ENCODE data around the gene KDM7A.
A peak's percentile ranks its signal among the peaks of the same experiment; 100 is the strongest.

The KDM7A gene, protein sequence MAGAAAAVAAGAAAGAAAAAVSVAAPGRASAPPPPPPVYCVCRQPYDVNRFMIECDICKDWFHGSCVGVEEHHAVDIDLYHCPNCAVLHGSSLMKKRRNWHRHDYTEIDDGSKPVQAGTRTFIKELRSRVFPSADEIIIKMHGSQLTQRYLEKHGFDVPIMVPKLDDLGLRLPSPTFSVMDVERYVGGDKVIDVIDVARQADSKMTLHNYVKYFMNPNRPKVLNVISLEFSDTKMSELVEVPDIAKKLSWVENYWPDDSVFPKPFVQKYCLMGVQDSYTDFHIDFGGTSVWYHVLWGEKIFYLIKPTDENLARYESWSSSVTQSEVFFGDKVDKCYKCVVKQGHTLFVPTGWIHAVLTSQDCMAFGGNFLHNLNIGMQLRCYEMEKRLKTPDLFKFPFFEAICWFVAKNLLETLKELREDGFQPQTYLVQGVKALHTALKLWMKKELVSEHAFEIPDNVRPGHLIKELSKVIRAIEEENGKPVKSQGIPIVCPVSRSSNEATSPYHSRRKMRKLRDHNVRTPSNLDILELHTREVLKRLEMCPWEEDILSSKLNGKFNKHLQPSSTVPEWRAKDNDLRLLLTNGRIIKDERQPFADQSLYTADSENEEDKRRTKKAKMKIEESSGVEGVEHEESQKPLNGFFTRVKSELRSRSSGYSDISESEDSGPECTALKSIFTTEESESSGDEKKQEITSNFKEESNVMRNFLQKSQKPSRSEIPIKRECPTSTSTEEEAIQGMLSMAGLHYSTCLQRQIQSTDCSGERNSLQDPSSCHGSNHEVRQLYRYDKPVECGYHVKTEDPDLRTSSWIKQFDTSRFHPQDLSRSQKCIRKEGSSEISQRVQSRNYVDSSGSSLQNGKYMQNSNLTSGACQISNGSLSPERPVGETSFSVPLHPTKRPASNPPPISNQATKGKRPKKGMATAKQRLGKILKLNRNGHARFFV

DNA sequence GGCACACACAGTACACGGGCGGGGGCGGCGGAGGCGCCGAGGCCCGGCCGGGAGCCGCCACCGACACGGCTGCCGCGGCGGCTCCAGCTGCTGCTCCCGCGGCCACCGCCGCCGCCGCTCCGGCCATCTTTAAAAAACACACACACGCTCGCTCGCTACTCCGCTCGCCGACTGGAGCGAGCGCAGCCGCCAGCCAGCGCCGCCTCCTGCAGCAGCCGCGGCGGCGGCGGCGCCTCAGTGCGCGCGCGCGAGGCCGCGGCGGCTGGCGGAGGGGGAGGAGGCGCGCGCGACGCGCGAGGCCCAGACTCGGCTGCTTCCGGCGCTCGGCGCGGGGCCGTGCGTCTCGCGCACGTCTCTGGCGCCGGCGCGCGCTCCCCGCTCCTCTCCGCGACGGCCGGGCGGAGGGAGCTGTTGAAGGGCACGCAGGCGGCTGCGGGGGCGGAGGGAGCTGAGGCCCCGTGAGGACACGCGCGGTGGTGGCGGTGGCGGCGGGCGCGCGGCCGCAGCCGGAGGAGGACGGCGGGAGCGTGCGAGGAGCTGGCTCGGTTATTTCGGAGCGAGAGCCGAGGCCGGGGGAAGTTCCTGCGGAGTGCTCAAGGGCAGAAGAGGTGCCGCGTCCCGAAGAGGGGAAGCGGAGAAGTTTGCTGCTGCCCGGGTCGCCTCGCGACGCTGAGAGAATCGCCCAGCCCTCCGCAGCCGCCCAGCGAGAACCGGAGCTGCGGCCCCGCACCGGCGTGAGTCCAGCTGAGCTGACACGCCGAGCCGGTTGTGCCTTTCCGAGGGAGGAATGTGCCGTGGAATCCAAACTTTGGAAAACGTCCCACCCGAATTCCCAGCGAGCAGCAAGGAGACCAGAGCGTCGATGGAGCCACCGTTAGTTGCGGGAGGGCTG is at the start of gene KDM7A:
TSS of gene KDM7A (minus strand) at position 173 of the 892 bp plus-strand sequence. CDS start at position 127, 46 bp downstream.
- peak; percentile 46 for DNase-seq (ENCODE audit: low read depth, low spot score)

DNA sequence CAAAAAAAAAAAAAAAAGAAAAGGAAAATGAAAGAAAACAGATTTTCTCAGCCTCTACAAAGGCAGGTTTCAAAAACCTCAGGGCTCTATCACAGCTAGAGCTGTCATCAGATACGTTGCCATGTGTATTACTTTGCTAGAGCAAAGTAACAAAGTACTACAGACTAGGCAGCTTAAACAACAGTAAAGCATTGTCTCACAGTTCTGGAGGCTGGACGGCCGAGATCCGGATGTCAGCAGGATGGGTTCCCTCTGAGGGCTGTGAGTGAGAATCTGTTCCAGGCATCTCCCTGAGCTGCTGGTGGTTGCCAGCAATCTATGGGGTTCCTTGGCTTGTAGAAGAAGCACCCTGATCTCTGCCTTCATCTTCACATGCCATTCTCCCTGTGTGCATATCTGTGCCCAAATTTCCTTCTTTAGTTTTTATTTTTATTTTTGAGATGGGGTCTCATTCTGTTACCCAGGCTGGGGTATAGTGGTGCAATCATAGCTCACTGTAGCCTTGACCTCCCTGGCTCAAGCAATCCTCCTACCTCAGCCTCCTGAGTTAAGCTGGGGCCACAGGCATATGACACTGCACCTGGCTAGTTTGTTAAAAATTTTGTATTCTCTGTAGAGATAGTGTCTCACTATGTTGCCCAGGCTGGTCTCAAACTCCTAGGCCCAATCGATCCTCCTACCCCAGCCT is 48.9 kb upstream of the KDM7A start:
- DNase-seq (ENCODE audit: low read depth, low spot score): no peak

DNA sequence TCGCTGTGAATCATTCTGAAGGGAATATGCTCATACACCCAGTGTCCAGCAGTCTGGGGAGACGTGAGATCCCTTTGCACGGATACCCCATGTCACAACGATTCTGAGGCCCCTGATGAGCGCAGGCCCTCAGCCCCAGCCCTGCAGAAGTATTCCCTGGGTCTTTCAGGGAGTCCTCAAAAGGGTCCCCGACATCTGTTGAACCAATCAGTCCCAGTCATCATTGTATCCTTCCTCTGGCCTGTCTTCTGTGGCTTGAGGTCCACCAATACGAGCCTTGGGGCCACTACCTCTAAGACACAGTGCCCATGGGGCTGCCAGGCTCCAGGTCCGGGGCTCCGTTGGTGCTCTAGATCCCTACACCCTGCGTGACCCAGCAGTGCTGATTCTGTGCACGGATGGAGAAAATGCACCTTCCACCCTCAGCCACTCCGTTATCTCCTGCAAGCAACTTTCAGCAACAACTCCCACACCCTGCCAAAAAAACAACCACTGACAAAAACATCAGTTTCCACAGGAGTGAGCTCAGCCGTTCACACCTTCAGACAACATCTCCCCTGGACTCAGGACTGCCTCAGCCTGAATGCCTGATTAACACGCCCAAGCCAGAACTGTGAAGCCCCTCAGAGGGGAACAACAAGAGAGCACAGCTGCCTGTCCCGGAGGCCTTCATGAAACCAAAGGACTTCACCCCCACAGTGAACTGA is 46.9 kb upstream of the KDM7A start:
- DNase-seq (ENCODE audit: low read depth, low spot score): no peak

DNA sequence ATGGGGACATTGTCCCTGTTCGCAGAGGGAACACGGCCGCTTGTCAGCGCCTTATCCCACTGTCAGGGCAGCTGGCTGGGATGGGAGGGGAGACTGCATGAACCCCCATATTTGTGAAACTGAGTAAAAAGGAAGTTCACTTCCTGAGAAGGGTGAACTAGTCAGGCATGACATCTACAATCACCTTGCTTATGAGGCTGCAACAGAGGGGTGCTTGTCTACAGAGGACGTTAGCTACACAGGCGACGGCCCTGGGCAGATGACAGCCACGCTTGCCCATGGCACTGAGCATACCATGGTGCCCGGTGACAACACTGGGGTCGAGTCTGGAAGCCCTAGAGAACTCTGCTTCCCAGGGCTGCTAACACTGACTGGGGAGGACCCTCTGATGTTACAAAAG is 46.0 kb upstream of the KDM7A start:
- no peak for DNase-seq (ENCODE audit: low read depth, low spot score)

DNA sequence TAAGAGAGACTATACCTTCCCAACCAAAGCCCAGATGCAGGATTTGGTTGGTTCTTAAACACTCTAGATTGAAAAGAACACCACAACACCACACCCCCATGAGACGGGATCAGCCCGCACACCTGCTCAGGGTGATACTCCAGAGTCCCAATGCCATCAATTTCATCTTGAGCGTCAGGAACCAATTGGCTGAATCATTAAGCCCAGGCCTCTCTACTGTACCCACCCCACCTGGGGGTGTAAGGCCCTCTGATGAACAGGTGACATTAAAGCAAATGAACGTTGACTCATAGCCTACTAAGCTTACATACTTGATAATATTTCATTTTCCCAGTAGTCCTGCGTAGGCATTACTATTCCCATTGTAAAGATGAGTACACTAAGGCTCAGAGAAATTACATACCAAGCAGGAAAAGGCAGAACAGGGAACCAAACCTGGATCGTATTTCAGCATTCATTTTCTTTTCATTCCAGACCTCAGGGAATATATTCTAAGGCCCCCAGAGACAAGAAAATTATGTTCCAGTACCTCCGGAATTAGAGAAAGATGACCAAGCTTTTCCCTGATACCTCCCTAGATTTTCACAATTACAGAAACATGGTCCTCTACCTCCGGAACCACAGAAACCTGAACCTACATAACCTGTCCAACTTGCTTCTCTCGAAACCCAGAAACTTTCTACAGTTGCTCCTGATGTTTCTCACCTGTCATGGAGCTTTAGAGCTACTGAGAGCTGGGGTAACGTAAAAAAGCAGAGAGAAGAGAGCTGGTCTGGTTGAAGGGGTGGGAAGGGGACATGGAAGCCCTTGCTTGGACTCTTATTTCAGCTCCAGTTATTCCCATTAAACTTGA is 43.1 kb upstream of the KDM7A start:
- no peak for DNase-seq (ENCODE audit: low read depth, low spot score)

DNA sequence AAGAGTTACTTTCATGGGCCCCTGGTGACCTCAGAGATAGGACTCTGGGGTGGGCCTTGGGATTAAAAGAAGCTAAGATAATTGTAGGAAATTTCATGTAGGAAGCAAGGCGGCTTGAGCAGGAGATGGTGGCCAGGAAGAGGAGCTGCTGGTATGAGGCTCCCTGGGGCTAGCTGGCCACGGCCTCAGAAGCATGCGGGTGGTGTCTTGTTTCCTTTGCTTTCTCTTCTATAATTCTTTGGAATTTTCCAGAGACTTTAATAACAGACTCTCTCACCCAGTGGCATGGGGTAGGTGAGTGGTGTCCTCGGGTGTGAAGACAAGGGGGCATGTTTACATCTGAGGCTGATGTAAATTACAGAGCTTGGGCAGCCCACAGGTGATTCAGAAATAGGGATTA is 41.9 kb upstream of the KDM7A start:
- DNase-seq (ENCODE audit: low read depth, low spot score): no peak

DNA sequence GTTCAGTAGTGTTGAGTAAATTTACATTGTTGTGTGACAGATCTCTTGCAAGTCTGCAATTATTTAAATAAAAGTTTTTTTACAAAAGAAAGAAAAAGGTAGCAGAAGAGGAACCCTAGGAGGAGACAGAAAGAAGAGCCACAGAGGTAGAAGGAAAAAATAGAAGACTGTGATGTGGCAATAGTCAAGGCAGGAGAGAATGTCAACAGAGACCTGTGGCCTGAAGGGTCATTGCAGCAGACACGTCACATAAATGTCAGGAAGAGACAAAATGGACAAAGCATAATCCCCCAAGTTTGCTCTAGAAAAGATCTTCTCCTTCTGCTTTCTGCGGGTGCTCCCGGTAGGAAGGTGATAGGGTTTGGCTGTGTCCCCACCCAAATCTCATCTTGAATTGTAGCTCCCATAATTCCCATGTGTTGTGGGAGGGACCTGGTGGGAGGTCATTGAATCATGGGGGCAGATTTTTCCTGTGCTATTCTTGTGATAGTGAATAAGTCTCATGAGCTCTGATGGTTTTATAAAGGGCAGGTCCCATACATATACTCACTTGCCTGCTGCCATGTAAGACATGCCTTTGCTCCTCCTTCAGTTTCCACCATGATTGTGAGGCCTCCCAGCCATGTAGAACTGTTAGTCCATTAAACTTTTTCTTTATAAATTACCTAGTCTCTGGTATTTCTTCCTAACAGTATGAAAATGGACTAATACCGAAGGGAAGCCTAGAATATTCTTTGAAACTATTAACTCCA is 41.1 kb upstream of the KDM7A start:
- DNase-seq (ENCODE audit: low read depth, low spot score): no peak

DNA sequence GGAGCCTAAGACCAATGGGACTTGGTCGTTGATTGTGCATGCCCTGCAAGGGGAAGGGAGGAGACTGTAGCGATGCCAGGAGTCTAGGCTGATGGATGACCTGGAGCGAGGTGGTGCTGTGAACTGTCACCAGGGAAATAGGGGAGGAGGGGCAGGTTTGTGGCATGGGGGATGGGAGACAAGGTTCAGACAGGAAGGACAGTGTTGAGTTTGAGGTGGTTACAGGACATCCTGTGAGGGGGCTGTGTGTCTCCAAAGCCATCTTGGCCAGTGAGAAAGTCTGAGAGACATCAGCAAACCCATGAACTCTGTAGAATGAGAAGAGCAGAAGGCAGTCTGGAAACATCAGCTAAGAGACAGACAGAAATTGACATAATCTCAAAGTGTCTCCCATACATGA is 38.5 kb upstream of the KDM7A start:
- no peak for DNase-seq (ENCODE audit: low read depth, low spot score)

DNA sequence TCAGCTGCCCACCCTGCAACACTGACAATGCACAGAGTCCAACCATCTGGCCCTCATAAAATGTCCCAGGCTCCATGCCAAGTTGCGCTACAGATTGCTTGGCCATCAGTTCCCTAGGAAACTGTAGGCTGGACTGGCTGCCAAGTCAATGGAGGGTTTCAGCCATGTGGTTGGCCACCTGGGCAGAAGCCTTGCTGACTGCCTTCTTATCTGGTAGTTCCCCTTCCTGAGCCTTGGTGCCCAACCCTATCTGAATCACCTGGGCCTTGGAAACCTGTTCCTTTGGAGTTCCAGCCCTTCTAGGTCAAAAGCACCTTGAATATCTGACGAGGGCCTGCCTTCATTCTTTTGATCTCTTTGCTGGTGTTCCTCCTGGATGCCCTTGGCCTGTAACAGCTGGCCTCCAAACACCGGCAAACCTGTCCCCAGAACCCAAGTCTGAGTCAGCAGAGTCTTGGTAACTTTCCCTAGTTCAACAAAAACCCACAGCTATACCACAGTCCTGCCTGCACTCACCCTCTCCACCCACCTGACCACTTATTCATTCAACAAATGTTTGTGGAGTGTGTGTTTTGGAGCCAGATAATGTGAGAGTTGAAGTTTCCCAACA is 37.4 kb upstream of the KDM7A start:
- no peak for DNase-seq (ENCODE audit: low read depth, low spot score)

DNA sequence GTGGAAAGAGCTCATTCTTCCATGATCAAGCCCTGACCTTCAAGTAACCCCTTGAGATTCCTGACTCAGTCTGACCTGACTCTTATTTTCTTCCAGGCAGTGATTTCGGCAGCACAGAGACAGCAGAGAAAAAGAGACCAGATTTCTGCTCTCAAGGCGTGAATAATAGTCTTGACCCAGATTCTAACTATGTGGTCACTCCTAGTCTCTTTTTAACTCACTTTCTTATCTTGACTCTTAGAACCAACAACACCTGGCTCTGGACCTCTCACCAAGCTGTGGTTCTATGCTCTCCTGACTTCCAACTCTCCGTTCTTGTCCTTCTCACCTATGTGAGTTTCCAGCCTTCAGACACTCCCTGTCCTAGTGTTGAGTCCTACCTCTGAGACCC is 36.9 kb upstream of the KDM7A start:
- DNase-seq (ENCODE audit: low read depth, low spot score): no peak

DNA sequence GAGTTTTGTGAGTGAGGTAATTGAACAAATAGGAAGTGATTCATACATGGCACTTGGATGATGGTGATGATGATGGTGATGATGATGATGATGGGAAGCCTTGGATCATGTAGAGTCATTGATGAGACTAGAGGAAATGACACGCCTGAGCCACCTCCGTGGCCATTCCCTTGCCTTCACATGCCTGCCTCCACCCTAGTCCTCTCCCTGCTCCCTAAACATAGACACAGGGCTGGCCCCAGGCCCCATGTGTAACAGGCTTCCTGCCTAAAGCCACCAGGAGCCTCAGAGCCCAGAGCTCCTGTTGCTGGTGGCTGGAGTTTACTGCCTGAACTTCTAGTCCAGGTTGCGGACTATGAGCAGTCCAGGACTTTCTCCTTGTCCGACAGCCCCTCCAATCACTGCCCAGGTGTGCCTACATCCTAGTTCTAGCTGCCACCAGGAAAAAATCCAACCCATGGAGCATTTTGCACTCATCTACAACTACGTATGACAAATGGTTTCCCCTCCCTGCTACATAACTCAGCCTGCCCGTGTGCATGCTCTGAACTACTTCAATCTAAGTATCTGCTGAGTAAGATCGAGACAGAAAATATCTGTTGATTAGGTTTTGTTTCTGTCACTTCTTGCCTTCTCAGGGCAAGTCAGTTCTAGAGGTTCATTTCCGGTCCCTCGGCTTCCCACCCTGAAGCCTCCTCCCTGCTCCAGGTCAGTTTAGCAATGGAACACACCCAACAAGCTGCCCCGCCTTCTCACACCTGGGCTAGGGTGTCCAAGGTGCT is 35.5 kb upstream of the KDM7A start:
- no peak for DNase-seq (ENCODE audit: low read depth, low spot score)

DNA sequence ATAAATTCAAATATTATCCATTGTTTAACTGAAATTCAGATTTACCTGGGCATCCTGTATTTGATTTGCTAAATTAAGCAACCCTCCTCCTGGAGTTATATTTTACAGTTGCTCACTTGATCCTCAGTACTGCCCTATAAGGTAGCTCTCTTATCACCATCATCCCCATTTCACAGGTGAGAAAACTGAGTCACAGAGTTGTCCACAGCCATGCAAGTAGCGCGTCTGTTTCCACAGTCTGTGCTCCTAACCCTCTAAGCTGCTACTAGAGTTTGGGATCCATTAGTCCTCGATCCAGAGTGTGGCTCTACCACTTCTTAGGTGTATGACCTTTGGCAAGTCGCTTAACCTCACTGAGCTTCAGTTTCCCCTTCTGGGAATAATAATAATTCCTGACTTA is 34.9 kb upstream of the KDM7A start:
- no peak for DNase-seq (ENCODE audit: low read depth, low spot score)

DNA sequence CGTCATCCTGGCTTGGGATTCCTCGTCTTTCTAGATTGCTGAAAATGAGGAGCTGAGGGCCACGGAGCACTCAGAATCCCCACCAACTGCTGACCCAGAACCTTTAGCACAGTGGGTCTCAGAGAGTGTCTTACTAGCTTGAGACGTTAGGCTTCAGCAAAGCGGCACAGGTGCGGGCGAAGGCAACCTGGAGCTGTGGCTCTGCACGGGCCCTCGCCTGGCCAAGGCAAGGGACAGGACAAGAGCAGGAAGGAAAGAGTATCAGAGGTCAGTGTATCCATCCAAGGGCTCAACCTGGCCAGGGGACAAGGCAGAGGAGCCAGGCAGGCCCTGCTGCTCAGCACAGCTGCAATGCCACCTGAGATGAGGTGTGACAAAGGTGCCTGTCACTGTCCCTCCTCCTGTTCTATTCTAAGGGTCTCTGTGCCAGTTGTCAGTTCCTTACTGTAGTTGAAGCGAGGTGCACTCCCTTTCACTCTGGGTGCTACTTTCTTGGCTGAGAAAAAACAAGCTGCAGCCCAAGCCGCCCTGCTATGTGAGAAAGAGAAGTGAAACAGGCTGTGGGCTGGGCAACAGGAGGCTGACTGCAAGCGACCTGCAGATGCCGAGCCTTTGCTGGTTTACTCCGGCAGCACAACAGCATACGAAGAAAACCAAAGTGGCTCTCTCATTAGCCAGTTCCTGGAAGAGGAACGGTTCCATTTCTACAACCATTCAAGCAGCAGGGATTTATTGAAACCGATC is 33.3 kb upstream of the KDM7A start:
- DNase-seq (ENCODE audit: low read depth, low spot score): no peak

DNA sequence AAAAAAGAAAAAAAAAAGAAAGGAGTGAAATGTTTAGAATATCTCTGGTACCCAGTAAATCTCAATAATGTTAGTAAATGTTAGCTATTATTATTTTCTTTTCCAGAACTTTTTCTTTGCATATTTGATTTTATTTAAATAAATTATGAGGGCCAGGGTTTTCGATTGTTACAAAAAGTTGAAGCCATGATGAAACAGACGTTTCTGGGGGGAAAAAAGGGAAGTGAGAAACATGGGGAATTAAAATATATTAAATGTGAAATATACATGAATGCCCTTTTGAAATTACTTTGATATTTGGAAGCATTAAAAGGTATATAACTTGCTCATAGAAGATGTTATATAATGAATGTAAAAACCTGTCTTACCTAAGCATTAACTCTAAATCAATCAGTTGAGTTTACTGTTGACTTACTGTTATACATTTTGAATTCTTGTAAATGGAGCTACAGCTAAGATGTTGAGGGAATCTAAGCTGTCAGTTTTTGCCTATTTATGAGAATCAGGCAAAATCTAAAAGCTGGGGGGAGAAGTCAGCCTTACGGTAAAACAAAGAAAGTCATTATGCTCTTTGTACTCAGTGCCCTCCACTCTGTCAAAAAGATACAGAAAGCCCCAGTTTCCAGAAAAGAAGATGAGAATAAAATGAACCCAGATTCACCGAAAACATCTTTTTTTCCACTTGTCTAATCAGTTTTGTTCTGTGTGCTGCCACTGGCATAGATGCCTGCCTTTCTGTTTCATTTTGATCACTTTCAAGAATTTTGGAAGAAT is 30.0 kb upstream of the KDM7A start:
- DNase-seq (ENCODE audit: low read depth, low spot score): no peak

DNA sequence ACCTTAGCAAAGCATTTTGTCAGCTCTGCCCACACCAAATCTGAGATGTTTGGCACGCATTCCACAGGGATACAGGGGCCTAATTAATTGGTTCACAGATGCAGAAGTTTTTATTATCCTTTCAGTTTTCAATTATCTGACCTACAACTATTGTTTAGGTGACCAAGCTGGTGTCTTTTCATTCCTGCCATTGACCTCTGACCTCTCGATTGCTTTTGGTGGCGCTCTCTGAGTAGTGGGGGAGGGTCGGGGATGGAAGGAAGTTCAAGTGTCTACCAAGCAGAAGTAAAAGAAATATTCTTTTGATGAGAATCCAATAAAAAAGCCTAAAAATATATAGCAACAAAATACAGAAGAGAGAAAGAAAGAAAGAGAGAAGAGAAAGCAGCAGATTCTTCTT is 28.8 kb upstream of the KDM7A start:
- no peak for DNase-seq (ENCODE audit: low read depth, low spot score)

DNA sequence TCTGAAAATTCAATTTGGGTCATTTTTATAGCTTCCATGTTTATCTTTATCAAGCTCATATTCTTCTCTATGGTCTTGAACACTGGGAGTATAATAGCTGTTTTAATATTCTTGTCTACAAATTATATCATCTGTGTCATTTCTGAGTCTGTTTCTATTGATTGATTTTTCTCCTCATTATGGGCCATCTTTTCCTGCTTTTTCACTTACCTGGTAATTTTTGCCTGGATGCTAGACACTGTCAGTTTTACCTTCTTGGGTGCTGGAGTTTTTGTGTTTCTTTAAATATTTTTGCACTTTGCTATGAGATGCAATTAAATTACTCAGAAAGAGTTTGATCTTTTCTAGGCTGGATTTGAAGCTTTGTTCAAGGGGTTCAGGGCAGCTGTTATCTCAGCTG is 26.8 kb upstream of the KDM7A start:
- DNase-seq (ENCODE audit: low read depth, low spot score): no peak

All from brain pericyte (primary cell).